ENCODE results near the gene FADS1.

The FADS1 gene

DNA sequence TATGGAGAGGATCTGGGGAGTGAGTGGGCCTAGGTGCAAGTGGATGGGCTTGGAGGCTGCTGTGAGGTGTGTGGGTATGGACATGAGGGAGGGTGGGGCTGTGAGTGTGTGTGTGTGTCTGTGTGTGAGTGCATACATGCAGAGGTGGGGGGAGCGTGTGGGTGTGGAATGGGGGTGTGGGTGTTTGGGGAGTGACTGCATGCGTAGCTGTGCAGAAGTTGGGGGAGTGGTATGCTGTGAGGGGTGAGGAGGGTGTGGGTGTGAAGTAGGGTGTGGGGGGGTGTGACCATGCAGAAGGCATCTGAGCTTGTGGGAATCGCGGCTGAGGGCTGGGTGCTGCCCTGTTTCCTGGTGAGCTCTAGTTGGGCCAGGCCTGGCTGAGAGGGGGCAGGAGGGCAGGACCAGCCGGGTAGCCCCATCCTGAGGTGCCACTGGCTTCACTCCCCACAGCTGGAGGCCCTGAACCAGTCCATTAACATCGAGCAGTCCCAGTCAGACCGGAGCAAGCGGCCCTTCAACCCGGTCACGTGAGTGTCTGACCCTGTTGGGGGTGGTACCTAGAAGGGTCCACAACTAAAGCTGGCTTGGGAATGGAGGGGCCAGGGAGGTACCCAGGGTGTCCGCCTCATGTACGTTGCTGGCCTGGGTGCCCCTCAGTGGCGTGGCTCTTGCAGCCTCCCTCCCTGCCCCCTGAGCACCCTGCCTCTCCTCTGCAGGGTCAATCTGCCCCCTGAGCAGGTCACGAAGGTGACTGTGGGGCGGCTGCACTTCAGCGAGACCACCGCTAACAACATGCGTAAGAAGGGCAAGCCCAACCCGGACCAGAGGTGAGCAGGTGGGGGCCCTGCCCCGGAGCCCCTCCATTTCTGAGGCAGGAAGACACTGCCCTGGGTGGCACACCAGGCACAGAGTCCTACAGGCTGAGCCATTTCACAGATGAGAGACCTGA lies 40.9 kb downstream of the FADS1 start:
- no peak for DNase-seq

DNA sequence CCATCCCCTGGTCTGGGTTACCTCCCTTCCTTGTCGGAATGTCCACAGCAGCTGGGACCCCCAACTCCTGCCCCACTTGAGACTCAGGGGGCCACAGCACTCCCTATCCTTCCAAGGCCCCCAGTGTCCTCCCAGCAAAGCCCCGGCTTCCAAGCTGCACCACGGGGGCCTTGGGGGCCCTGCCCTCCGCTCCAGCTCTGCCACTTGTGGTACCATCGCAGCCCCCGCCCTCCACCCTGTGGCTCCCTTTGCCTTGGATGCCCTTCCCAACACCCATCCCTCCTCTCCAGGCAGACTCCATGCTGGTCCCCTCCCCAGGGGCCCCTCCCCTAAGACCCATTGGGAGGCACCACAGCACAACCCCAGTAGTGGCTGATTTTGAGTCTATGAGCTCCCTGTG lies 41.7 kb downstream of the FADS1 start:
- DNase-seq, result no peak

DNA sequence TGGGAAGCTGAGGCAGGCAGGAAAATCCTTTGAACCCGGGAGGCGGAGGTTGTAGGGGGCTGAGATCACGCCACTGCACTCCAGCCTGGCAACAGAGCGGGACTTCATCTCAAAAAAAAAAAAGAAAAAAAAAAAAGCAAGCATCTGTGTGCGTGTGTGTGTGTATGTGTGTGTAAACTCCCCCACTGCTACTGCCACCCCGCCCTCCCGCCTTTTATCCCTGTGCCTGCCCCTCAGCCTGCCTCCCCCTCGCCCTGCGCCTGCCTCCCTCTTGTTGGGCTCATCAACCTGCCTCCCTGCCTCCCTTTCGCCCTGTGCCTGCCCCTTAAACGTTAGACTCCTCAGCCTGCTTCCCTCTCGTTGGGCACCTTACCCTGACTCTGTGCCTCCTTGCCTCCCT lies 42.4 kb downstream of the FADS1 start:
- DNase-seq, result no peak

DNA sequence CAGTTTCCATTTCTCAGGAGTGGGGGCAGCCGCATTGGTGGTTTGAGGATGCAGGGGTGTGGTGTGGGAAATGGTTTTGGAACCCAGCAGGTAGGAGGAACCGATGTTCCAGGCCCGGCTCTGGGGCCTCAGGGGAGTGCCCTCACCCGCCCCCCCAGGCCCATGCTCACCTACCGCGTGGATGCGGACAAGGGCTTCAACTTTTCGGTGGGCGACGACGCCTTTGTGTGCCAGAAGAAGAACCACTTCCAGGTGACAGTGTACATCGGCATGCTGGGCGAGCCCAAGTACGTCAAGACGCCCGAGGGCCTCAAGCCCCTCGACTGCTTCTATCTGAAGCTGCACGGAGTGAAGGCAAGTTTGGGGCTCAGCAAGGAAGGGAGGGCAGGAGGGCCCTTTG lies 43.0 kb downstream of the FADS1 start:
- no peak for DNase-seq

DNA sequence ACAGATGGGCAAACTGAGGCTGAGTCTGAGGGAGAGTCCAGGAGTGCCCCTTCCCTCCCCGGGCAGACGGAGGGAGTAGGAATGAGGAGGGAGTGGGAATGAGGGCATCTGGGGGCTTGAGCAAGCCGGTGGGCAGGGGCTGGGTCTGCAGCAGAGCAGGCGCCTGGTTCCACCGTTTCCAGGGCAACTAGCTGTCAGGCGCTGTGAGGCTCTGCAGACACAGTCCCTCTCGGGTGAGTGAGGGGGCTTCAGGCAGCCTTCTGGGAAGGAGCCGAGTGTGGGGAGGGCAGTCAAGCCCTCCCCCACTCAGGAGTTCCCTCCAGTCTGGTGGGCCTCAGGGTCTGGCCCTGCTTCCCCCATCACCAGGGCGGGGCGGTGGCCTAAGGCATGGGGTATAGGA lies 43.4 kb downstream of the FADS1 start:
- peak; percentile 92 for DNase-seq

DNA sequence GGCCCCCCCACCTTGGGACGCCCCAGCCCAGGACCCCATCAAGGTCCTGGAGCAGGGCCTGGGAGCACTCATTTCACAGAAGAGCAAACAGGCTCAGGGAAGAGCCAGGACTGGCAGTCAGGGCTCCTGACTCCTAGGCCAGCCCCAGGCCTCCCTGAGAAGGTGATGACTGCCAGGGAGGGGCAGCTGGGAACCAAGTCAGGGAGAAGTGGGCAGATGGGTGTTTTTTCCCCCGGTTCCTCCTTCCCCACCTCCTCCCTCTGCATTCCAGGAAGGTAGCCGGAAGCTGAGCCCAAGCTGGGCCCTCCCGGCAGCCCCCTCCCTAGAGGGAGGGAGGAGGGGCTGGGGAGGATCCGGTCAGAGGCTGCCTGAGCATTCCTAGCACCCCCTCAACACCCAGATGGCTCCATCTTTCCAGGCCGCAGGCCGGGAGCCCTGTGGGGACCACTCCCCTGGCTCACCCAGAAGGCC lies 44.8 kb downstream of the FADS1 start:
- DNase-seq, result peak; percentile 78

DNA sequence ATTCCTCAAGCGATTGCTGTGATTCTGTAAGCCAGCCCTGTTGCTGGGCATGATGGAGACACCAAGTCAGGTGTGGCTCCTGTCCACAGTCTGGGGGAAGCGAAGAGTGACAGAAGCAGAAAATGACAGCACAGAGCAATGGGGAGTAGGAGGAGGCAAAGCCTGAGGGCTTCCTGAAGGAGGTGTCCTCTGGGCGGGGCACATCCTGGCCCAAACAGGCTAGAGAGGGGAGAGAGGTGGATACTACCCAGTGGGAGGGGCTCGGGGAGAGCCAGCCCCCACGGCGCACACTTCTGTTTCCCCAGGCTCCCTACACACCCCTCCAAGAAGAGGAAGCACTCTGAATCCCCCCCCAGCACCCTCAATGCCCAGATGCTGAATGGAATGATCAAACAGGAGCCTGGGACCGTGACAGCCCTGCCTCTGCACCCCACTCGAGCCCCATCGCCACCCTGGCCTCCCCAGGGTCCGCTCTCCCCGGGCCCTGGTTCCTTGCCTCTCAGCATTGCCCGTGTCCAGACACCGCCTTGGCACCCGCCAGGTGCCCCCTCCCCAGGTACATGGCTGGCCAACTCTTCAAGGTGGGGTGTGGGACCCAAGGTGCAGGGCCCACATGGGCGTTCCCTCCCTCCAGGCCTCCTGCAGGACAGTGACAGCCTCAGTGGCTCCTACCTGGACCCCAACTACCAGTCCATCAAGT lies 45.5 kb downstream of the FADS1 start:
- no peak for DNase-seq

DNA sequence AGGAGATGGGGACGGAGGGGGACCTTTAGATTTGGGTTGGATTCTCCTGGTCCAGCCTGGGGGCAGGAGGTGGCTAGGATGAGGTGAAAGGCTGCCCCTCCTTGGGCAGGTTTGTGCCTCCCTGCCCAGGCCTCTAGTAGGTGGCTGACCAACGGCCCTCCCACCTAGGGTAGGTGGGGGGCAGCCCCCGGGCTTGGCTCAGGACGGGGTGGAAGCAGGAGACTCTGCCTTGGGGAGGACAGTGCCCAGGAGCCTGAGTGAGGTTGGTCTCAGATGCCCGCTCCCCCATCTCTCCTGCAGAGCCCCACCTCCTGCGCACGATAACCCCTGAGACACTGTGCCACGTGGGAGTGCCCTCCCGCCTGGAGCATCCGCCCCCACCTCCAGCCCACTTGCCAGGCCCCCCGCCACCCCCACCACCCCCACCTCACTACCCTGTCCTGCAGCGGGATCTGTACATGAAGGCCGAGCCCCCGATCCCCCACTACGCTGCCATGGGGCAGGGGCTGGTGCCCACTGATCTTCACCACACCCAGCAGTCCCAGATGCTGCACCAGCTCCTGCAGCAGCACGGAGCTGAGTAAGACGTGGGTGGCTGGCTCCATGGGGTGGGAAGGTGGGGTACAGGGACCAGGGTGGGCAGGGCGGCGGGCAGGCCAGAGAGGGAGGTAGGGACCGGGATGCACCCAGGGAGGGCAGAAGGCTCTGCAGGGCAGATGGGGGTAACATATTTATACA lies 46.7 kb downstream of the FADS1 start:
- DNase-seq, result no peak

DNA sequence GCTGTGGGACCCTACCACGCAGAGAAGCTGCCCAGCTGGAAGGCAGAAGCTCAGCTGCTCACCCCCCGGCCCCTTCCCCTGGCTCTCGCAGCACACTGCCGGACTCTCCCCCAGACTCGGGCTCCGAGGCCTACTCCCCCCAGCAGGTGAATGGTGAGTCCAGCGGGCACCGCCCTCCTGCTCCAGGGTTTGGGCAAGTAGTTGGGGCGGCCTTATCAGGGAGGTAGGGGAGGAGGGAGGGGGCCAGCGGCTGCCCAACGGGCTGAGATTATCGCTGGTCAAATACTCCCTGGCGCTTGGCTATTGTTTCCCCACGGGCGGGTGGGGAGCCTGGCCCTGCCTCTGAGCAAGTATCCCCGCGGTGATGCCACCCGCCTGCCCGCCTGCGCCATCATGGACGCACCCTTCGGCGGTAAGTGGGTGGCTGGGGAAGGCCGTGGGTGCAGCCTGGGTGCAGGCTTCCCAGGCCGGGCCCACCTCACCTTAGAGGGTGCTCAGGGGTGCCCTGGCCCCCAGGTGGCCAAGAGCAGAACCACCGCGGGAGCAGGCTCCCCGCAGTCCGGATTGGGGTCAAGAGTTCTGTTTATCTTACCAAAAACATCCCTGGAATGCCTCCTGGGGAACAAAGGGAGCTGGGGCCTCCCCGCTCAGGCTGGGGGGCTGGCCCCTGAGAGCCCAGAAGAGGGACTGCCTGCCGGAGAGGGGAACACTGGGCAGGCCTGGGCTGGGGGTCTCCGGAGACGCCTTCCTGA lies 47.5 kb downstream of the FADS1 start:
- DNase-seq, result no peak

DNA sequence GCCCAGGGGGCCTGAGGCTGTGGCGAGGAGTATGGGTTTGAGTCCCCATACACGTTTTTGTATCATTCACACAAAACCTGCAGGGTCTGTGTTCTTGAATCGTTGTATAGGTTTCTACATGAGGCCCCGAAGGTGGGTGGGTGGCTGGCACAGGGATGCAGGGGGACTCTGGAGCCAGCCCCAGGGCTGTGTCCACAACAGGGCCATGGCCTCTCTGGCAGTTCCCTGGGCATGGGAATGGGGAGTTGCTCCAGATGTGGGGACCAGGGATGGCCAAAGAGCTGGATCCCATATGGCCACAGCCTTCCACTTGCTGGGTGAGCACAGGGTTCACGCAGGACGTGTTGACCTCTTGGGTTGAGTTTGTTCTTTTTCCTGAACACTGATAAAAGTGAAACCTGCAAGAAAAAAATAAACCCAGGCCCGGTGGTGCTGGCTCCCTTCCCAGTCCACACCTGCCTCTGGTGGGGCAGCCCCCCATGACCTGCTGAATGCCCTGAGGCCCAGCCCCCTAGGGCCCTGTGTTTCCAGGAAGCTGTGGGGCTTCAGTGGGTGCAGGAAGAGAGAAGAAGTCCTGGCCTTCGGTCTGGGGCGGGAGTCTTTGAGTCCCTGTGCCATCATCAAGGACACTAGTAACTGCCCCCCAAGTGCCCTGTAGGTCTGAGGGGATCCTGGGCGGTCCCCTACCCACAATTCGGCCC lies 48.3 kb downstream of the FADS1 start:
- no peak for DNase-seq

DNA sequence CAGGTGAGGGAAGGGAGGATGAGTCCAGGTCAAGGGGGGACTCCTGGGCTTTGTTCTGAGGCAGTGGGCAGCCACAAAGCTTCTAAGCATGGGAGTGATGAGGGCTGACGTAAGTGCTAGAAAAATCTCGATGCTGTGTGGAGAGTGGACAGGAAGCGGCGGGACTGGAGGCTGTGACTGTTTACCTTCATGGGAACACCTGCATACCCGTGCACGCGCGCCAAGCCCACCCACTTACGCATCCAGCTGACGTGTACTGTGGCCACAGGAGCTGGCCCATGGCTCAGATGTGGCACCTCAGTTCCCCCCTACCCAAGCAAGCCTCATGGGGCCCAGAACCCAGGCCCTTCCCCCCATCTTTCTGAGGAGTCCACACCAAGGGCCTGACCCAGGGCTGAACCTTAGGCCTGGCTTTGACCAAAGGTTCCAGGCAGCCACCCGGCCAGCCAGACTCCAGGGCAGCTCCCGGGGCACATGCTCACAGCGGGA lies 50.4 kb downstream of the FADS1 start:
- no peak for DNase-seq

DNA sequence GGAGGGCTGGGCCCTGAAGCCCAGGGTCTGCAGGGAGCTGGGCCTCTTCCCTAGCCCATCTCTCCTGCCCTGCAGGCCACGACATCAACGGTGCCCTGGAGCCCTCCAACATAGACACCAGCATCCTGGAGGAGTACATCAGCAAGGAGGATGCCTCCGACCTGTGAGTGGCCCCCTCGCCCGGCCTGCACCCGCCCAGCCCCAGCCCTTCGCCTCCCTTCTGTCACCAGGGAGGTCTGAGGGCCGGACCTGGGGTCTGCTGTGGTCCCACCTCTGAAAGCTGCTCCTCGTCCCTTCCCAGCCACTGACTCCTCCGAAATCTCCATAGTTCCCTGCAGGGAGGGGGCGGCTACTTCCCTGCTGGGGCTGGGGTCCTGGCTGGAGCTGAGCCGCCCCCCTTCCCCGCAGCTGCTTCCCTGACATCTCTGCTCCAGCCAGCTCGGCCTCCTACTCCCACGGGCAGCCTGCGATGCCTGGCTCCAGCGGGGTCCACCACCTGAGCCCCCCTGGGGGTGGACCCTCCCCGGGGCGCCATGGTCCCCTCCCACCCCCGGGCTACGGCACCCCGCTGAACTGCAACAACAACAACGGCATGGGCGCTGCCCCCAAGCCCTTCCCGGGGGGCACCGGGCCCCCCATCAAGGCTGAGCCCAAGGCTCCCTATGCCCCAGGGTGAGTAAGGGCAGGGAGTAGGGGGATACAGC lies 51.1 kb downstream of the FADS1 start:
- DNase-seq, result no peak

DNA sequence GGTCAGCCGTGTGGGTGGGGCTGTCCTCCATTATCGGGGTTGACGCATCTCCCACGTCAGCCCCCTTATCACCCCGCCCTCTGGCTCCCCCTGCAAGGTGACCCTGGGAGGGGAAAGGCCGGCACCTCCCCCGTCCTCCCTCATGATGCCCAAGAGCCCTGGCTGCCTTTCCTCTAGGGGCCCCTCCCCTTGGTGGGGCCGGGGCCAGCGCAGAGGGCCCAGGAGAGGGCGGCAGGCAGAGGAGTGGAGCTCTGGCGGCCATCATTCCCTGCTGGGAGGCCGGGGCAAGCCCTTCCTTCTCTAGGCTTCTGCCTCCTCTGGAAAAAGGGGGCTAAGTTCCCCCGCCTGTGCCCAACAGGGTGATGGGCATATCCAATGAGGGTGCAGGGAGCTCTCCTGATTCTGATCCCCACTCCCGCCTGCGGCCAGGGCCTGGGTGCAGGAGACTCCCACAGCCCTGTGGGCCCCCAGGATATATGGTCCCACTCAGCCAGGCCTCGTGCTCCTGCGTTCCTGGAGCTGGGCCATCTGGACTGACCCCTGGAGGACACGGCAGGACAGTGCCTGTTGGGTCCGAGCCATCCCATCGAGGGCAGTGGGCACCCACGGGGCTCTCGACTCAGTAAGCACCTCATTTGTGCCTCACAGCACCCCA lies 52.1 kb downstream of the FADS1 start:
- no peak for DNase-seq

DNA sequence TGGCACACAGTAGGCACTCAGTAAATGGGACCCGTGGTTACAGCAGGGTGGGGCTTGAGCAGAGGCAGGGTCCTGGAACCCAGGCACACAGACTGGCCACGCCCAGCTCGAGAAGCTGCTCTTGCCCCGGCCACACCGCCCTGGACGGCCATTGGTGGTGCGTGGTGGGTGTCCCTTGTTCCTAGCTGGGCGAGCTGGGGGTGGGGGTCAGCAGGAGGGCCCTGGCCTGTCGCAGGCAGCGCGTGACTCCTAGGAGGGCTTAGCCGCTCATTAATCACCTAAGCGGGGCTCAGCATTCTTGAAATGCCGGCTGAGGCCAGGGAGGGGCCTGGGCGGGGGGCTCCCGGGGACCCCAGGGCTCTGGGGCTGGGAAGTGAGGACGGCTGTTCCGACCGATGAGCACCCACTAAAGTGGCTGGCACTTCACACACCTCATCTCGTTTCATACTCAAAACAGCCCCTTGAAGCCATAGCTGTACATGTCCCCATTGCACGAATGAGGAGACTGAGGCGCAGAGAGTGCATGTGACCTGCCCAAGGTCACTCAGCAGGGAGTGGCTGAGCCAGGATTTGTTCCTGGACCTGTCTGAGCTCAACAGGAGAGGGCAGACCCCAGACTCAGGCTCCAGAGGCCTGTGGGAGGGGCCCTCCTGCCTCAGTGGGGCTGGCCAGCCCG lies 52.7 kb downstream of the FADS1 start:
- no peak for DNase-seq

DNA sequence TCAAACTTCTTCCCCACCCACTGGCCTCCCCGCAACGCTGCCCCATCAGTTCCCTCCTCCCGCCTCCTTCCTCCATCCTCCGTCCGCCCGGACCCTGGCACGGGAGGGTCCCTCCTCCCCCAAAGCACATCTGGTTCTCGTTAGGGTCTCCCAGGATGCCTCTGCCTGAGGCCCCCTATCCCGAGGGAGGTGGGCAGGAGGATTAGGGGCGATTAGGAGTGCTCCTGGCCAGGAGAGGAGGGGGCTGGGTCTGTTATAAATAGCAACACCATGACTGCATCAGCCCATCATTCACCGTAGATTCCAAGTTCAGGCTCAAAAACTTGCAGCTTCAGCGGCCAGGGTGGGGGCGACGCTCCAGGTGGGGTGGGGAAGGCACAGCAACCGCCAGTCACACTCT lies 54.0 kb downstream of the FADS1 start:
- DNase-seq, result no peak

DNA sequence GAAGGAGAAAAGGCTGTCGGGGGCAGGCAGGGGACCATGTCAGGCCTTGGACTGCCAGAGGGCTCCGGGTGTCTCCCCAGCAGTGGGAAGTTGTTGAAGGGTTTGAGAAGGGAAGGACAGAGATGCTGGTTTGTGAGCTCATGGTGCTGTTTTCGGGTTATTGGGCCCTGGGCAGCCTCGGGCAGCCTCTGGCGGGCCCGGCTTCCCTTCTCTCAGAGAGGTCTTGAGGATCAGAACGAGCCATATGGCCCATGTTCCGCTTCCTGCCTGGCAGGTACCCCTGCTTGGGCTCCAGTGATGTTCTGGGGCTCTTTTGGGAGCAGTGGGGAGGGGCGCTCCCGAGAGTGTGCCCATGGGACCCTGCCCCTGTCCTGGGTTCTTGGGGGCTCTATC lies 54.6 kb downstream of the FADS1 start:
- no peak for DNase-seq

DNA sequence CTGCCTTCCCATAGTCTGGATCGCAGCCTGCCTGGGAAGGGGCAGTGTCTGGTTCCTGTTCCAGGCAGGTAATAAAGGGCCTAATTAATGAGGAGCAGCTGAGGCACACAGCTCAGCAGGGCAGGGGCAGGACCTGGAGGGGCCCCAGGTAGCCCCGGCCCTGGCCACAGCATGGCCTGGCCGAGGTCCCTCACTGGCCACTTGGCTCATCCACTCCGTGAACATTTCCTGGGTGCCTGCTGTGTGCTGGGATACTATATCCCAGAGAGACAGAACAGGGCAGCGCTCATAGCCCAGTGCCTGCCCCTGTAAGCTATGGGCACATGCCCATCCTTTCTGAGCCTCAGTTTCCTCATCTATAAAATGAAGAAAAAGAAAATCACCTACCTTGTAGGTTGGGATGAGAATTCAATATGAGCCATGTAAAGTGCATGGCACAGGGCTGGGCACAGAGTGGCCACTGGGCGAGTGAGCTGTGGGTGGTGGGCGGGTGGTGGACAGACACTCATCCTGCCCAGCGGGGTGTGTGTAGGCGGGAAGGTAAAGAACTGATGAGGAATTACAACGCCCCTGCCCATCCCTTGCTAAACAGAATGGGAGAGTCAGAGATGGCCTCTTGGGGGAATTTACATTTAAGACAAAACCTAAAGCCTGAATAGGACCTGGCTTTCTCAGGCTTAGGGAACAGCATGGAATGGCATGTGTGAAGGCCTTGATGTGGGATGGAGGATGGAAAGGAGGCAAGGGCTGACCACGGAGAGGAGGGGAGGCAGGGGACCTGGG lies 55.2 kb downstream of the FADS1 start:
- DNase-seq, result no peak

DNA sequence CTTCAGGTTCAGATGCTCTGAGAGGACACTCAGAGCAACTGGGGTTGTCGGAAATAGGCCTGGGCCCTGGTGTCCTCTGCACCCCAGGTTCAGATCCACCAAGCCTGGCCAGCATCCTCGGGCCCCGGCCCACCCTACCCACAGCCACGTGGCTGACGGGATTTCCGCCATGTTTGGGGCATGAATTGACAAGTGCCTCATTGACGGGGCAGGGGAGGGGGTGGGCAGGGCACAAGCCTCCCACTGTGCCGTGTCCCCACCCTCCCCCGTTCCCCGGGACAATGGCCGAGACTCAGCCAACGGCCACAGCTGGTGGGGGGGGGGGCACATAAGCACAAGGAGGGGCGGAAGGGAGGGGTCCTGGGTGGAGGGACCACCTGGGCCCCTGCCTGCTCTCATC lies 55.9 kb downstream of the FADS1 start:
- DNase-seq, result no peak

DNA sequence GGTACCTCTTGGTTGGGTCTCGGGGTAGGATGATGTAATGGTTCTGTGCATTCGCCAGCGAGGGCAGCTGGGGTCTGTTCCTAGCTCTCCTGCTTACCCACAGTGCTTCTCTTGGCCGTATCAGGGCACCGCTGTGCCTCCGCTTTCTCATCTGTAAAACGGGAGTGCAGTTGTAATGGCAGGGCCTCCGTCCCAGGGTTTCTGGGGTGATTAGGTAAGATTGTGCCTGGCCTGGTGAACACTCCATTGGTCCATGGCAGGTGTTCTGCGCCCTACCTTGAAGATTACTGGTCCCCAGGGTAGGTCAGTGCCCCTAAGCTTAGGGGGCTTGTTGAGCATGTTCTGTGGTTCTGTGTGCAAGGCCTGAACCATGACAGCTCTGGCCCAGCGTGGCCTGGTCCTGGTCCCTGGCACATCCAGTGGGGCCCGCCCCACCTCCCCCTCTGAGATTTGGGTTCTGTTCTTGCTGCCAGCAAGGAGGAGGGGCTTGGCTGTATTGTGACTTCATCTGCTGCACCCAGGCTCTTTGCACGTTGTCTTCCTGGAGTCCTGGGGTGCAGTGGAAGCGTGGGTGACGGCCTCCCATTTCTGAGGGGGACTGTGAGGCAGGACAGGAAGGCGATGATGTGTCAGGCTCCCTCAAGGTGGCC lies 59.5 kb downstream of the FADS1 start:
- no peak for DNase-seq
